H1 (cell line): ENCODE results near the gene DDX51. TPM values are rescaled to one million over a fixed set of nuclear protein-coding genes. Genes with fewer than 3 reads are reported as not detected.

ENCODE experiments used
- CTCF ChIA-PET: fragments of 300-600 bp; sonication (Branson Sonifier 250); formaldehyde crosslinking; loops from one replicate; lab custom pipeline; 2021; ENCODE audit not compliant: partially characterized antibody; lab: Charles Lee
- POLR2A ChIA-PET: fragments of 300-600 bp; sonication (Branson Sonifier 250); formaldehyde crosslinking; loops from one replicate; lab custom pipeline; 2021; ENCODE audit warnings: inconsistent platforms; ENCODE audit not compliant: partially characterized antibody; lab: Charles Lee
- DNase-seq, 2 experiments: peaks; one replicate each; pipeline versions ENCODE4 v3.0.0 to v3.0.0-alpha.2; 2010 to 2022; ENCODE audit warnings: low spot score in 2 of 2, low read depth in 1 of 2, mixed read lengths in 1 of 2
- FAIRE-seq: peaks from 2 replicates; lab custom pipeline; 2011; peaks lifted over from hg19 to GRCh38; lab: Jason Lieb, UNC
- H2AFZ ChIP-seq: 2 replicates; pipeline ENCODE4 v1.8.1; 2012; ENCODE audit warnings: low read length, inconsistent platforms
- H2AK5ac ChIP-seq: 2 replicates; pipeline ENCODE4 v1.6.1; 2013; ENCODE audit warnings: low read depth, low read length
- H2BK120ac ChIP-seq: replicated peaks from 2 replicates; pipeline ENCODE3; 2013; ENCODE audit warnings: low read depth, low read length, inconsistent platforms
- H2BK12ac ChIP-seq: 2 replicates; pipeline ENCODE4 v1.6.1; 2013; ENCODE audit warnings: low read depth, low read length
- H2BK15ac ChIP-seq: 2 replicates; pipeline ENCODE4 v1.6.1; 2013; ENCODE audit warnings: low read length
- H2BK20ac ChIP-seq: 2 replicates; pipeline ENCODE4 v1.6.1; 2013; ENCODE audit warnings: low read length
- H2BK5ac ChIP-seq: 2 replicates; pipeline ENCODE4 v1.6.1; 2013; ENCODE audit warnings: low read depth, low read length
- H3K14ac ChIP-seq: 2 replicates; pipeline ENCODE4 v1.6.1; 2013; ENCODE audit warnings: inconsistent platforms; ENCODE audit not compliant: insufficient read length
- H3K18ac ChIP-seq: 2 replicates; pipeline ENCODE4 v1.6.1; 2013; ENCODE audit warnings: low read length; ENCODE audit errors: extremely low read depth
- H3K23ac ChIP-seq: 2 replicates; pipeline ENCODE4 v1.6.1; 2013; ENCODE audit warnings: inconsistent platforms; ENCODE audit not compliant: insufficient read length
- H3K23me2 ChIP-seq: 2 replicates; pipeline ENCODE4 v1.6.1; 2013; ENCODE audit warnings: low read depth, low read length
- H3K27ac ChIP-seq: 2 replicates; pipeline ENCODE4 v1.6.1; 2011; ENCODE audit warnings: low read depth, low read length, inconsistent platforms
- H3K27me3 ChIP-seq, 4 experiments: replicated peaks in 1 of 4; 1 replicate in 1 of 4; 2 replicates in 3 of 4; pipeline versions ENCODE4 v1.6.1 to v1.8.1; 2011 to 2013; ENCODE audit warnings: low read length in 3 of 4, mild to moderate bottlenecking in 3 of 4, inconsistent platforms in 2 of 4, mixed read lengths in 2 of 4, moderate library complexity in 1 of 4; ENCODE audit not compliant: control insufficient read depth in 3 of 4, insufficient read depth in 3 of 4; ENCODE audit errors: extremely low read depth in 1 of 4
- H3K36me3 ChIP-seq, 4 experiments: 2 replicates each; pipeline versions ENCODE4 v1.6.1 to v1.8.1; 2011 to 2013; ENCODE audit warnings: mild to moderate bottlenecking in 4 of 4, low read length in 3 of 4, moderate library complexity in 2 of 4, control low read depth in 1 of 4, inconsistent platforms in 1 of 4; ENCODE audit not compliant: insufficient read depth in 4 of 4, control insufficient read depth in 2 of 4
- H3K4ac ChIP-seq: replicated peaks from 2 replicates; pipeline ENCODE3; 2013; ENCODE audit warnings: low read length, low read depth, mixed read lengths, inconsistent platforms; ENCODE audit not compliant: insufficient read length
- H3K4me1 ChIP-seq, 4 experiments: replicated peaks in 1 of 4; 1 replicate in 1 of 4; 2 replicates in 3 of 4; pipeline versions ENCODE4 v1.6.1 to v1.8.1; 2011 to 2013; ENCODE audit warnings: low read length in 3 of 4, inconsistent platforms in 2 of 4, mixed read lengths in 1 of 4; ENCODE audit not compliant: insufficient read depth in 4 of 4, control insufficient read depth in 3 of 4
- H3K4me2 ChIP-seq, 2 experiments: 2 replicates each; pipeline versions ENCODE4 v1.6.1 to v1.8.1; 2011 to 2013; ENCODE audit warnings: low read depth in 2 of 2, low read length in 2 of 2, control low read depth in 1 of 2, inconsistent platforms in 1 of 2, mild to moderate bottlenecking in 1 of 2; ENCODE audit not compliant: insufficient read depth in 1 of 2
- H3K4me3 ChIP-seq, 4 experiments: fragments of 200-600, 300-600 bp in 1 of 4; sonication (generic), shearing (Covaris generic), sonication (Bioruptor Twin) in 1 of 4; 2 replicates each; pipeline versions ENCODE4 v1.5.1 to v1.8.1; 2011 to 2016; ENCODE audit warnings: low read length in 4 of 4, low read depth in 3 of 4, control low read depth in 2 of 4, inconsistent platforms in 2 of 4, mild to moderate bottlenecking in 2 of 4, mixed read lengths in 1 of 4, moderate library complexity in 1 of 4; ENCODE audit not compliant: insufficient read depth in 2 of 4; ENCODE audit errors: extremely low read depth in 1 of 4
- H3K56ac ChIP-seq: replicated peaks from 2 replicates; pipeline ENCODE3; 2013; ENCODE audit warnings: low read depth, mild to moderate bottlenecking, mixed read lengths, low read length, inconsistent platforms; ENCODE audit not compliant: insufficient read length
- H3K79me1 ChIP-seq: 2 replicates; pipeline ENCODE4 v1.6.1; 2013; ENCODE audit warnings: low read depth, low read length, control low read depth
- H3K79me2 ChIP-seq, 2 experiments: 2 replicates each; pipeline versions ENCODE4 v1.6.1 to v1.8.1; 2012 to 2013; ENCODE audit warnings: low read length in 2 of 2, mild to moderate bottlenecking in 2 of 2, inconsistent platforms in 1 of 2; ENCODE audit not compliant: insufficient read depth in 2 of 2, control insufficient read depth in 1 of 2
- H3K9ac ChIP-seq, 4 experiments: replicated peaks in 1 of 4; 1 replicate in 1 of 4; 2 replicates in 3 of 4; pipeline versions ENCODE4 v1.6.1 to v1.8.1; 2011 to 2013; ENCODE audit warnings: low read depth in 3 of 4, low read length in 3 of 4, control low read depth in 2 of 4, mild to moderate bottlenecking in 2 of 4, moderate library complexity in 2 of 4, inconsistent platforms in 1 of 4; ENCODE audit errors: extremely low read depth in 1 of 4
- H3K9me3 ChIP-seq, 2 experiments: 2 replicates each; pipeline versions ENCODE4 v1.6.1 to v1.8.1; 2012 to 2013; ENCODE audit warnings: mild to moderate bottlenecking in 2 of 2, moderate library complexity in 2 of 2, control low read depth in 1 of 2, inconsistent platforms in 1 of 2, low read depth in 1 of 2, low read length in 1 of 2, mixed read lengths in 1 of 2; ENCODE audit not compliant: insufficient read depth in 2 of 2
- H4K20me1 ChIP-seq, 2 experiments: replicated peaks in 1 of 2; 2 replicates each; pipeline versions ENCODE3 to v1.8.1; 2011 to 2013; ENCODE audit warnings: inconsistent platforms in 2 of 2, low read length in 2 of 2, mild to moderate bottlenecking in 1 of 2; ENCODE audit not compliant: insufficient read depth in 2 of 2, control insufficient read depth in 1 of 2
- H4K5ac ChIP-seq: 2 replicates; pipeline ENCODE4 v1.6.1; 2013; ENCODE audit warnings: low read length, low read depth, mixed read lengths, inconsistent platforms; ENCODE audit not compliant: insufficient read length
- H4K8ac ChIP-seq: 2 replicates; pipeline ENCODE4 v1.8.0; 2013; ENCODE audit warnings: mild to moderate bottlenecking, moderate library complexity, low read length, inconsistent platforms; ENCODE audit not compliant: insufficient read depth; ENCODE audit errors: extremely low read depth
- H4K91ac ChIP-seq: replicated peaks from 2 replicates; pipeline ENCODE3; 2013; ENCODE audit warnings: low read length, mixed read lengths, inconsistent platforms; ENCODE audit not compliant: insufficient read length
- ATF2 ChIP-seq: IDR thresholded peaks from 2 replicates; pipeline ENCODE4 v1.6.1; 2012; ENCODE audit warnings: low read length, inconsistent platforms
- ATF3 ChIP-seq: IDR thresholded peaks from 2 replicates; pipeline ENCODE4 v1.6.1; 2011; ENCODE audit warnings: low read depth, mild to moderate bottlenecking, low read length; ENCODE audit not compliant: insufficient read depth
- BCL11A ChIP-seq, 2 experiments: IDR thresholded peaks; one replicate each; pipeline ENCODE4 v1.6.1; 2011; ENCODE audit warnings: low read depth in 2 of 2, low read length in 2 of 2, mild to moderate bottlenecking in 2 of 2
- CBX5 ChIP-seq: fragments of 300-800, 300-1000 bp; sonication (generic); IDR thresholded peaks from 2 replicates; pipeline ENCODE4 v1.7.1; 2016; ENCODE audit warnings: antibody characterized with exemption, low read length, low read depth
- CHD1 ChIP-seq: IDR thresholded peaks from 2 replicates; pipeline ENCODE4 v1.6.1; 2012; ENCODE audit warnings: low read depth, low read length, improper control_type of control experiment
- CHD2 ChIP-seq: IDR thresholded peaks from 2 replicates; pipeline ENCODE4 v1.6.1; 2012; ENCODE audit warnings: low read length, improper control_type of control experiment
- FOSL1 ChIP-seq: IDR thresholded peaks from 2 replicates; pipeline ENCODE4 v1.6.1; 2011; ENCODE audit warnings: mild to moderate bottlenecking, low read depth, low read length, moderate library complexity; ENCODE audit not compliant: insufficient read depth
- GABPA ChIP-seq: IDR thresholded peaks from 2 replicates; pipeline ENCODE4 v1.6.1; 2011; ENCODE audit warnings: mild to moderate bottlenecking, low read length, moderate library complexity, borderline replicate concordance; ENCODE audit not compliant: insufficient read depth
- SP4 ChIP-seq: IDR thresholded peaks from 2 replicates; pipeline ENCODE4 v1.6.1; 2012; ENCODE audit warnings: low read length, inconsistent platforms
- SUZ12 ChIP-seq: fragments of 200-600 bp; sonication (generic); IDR thresholded peaks from 2 replicates; pipeline ENCODE4 v1.6.1; 2012; ENCODE audit warnings: mild to moderate bottlenecking, inconsistent platforms, low read length, moderate library complexity, mixed read lengths
- TBP ChIP-seq: IDR thresholded peaks from 2 replicates; pipeline ENCODE4 v1.6.1; 2011; ENCODE audit warnings: low read depth, low read length, improper control_type of control experiment
- WGBS, 2 experiments: shearing (Covaris generic) in 1 of 2; methylation state at CpG; one replicate each; pipeline versions ENCODE4 v1.1.6 to v1.1.7; 2013 to 2015; ENCODE audit warnings: low lambda C conversion rate in 2 of 2, mixed read lengths in 2 of 2, inconsistent platforms in 1 of 2, low coverage in 1 of 2, missing lambda C conversion rate in 1 of 2; ENCODE audit not compliant: insufficient replicate concordance in 2 of 2, insufficient coverage in 1 of 2, insufficient read length in 1 of 2; ENCODE audit errors: extremely low coverage in 1 of 2, missing lambda C conversion rate in 1 of 2; 5-methylcytosine and 5-hydroxymethylcytosine counted together
- polyA plus RNA-seq, 7 experiments: library from polyadenylated mRNA; depleted of rRNA in 3 of 7; stranded (reverse) in 5 of 7; unstranded in 2 of 7; fragments of >200 nt in 5 of 7; fragments of 200-250 nt in 2 of 7; gene quantifications; 1 replicate in 5 of 7; 2 replicates in 1 of 7; 4 replicates in 1 of 7; pipeline versions ENCODE4 v1.2.1 to v1.2.3, GENCODE V29; 2011 to 2013; ENCODE audit warnings: missing spikeins in 2 of 7, mixed read lengths in 2 of 7
- total RNA-seq: library from RNA; stranded (reverse); fragmentation: NEBNext Ultra II Directional; extraction: Animal tissue kit (Norgen Biotek cat#: 25700); gene quantifications from 2 replicates; pipeline ENCODE4 v1.2.1, GENCODE V29; 2021

Gene DDX51
- total and polyA plus RNA-seq, 2 of the 8 experiments (the other 6 are each of a cell fraction or from before 2014, with no cell fraction given) = 11.2 to 24.4 TPM

- Histone ChIP-seq H2AFZ (no peak overlapping the region), H3K56ac (no peak overlapping the region), H3K27ac (no peak overlapping the region), H3K9me3 (peaks cover 0 to 9% of the 10 kb centered on the region in 2 experiments; a peak in 1 of 4 replicates), H2BK15ac (no peak overlapping the region), H3K23me2 (peaks cover 6% of the 10 kb centered on the region; the same call in 1 of the 2 replicates), H4K5ac (no peak overlapping the region), H4K91ac (no peak overlapping the region), H3K4me1 (0 out of 7 replicates have a peak, but pooled peaks cover 0 to 2% (median 0%) of the 10 kb centered on the region in 4 experiments), H3K36me3 (no peaks in the 10 kb centered on the region; a peak in 1 of 8 replicates), H4K20me1 (peaks cover 0 to 12% of the 10 kb centered on the region in 2 experiments), H3K79me1 (no peaks in the 10 kb centered on the region), H3K79me2 (no peaks in the 10 kb centered on the region), H2AK5ac (no peak overlapping the region), H2BK120ac (no peak overlapping the region), H3K4ac (no peak overlapping the region), H3K14ac (no peak overlapping the region), H4K8ac (no peak overlapping the region), H2BK20ac (no peak overlapping the region), H3K9ac (no peak overlapping the region), H2BK5ac (no peak overlapping the region), H2BK12ac (no peak overlapping the region), H3K23ac (no peak overlapping the region), H3K4me2 (no peak overlapping the region), H3K18ac (no peak overlapping the region), H3K27me3 (peaks cover 0 to 45% (median 30%) of the 10 kb centered on the region in 4 experiments; a peak in 5 of 7 replicates), H3K4me3 (no peak overlapping the region)
- POLR2A ChIA-PET = interaction anchor here (1.0 to 1.4 kb wide), 3 partner anchors 11 to 18 kb away, joined by 3 read pairs; no protein-coding TSS in a partner anchor
- DNase-seq = no peak
- 69% methylated on average over 39 of the region's 39 CpGs; no CpG with 5 or more reads in 1 of the 2 experiments for WGBS, 2 experiments
- CTCF ChIA-PET = interaction anchor here (0.6 to 2.0 kb wide), 14 partner anchors 10 to 173 kb away, joined by 3 to 8 read pairs (median 3); no protein-coding TSS in a partner anchor
- FAIRE-seq = no peak
- no peak for TF ChIP-seq GABPA
- TF ChIP-seq CHD1 = no peak
- TF ChIP-seq SP4 = no peak
- TF ChIP-seq SUZ12 = no peak
- TF ChIP-seq TBP = no peak
- no peak for TF ChIP-seq CBX5
- TF ChIP-seq ATF3 = no peak
- TF ChIP-seq FOSL1 = no peak
- no peak for TF ChIP-seq CHD2
- no peak for TF ChIP-seq ATF2
- no peak for TF ChIP-seq BCL11A (IDR thresholded peaks at IDR 0.05; ENCODE audit: low read depth in 2 of 2, low read length in 2 of 2)
Observed at GRCh38 chr12:132178801-132179401, 34.8 kb upstream of the DDX51 start.
